Right atrium auricular region (tissue), 2 donors: ENCODE measurements around the gene GABRB3. TPM values are rescaled to one million over a fixed set of nuclear protein-coding genes. Genes with fewer than 3 reads are reported as not detected.

Experiments
- DNase-seq: peaks from one replicate; pipeline ENCODE4 v3.0.0-alpha.2; 2019; ENCODE audit warnings: low spot score
- H3K27ac ChIP-seq, 2 donors: fragments of 200-600 bp; sonication (generic); 1 replicate in 1 of 2; 2 replicates in 1 of 2; pipeline ENCODE4 v1.5.1; 2016 to 2019
- H3K27me3 ChIP-seq, 2 donors: fragments of 200-600 bp; sonication (generic); one replicate each; pipeline versions ENCODE4 v1.5.1 to v1.6.0; 2017 to 2019
- H3K36me3 ChIP-seq: fragments of 200-600 bp; sonication (generic); one replicate; pipeline ENCODE4 v1.5.1; 2016
- H3K4me1 ChIP-seq, 2 donors: fragments of 200-600 bp; sonication (generic); one replicate each; pipeline versions ENCODE4 v1.5.1 to v1.6.0; 2017 to 2019
- H3K4me3 ChIP-seq, 2 donors: fragments of 200-600 bp; sonication (generic); 1 replicate in 1 of 2; 2 replicates in 1 of 2; pipeline ENCODE4 v1.5.1; 2017 to 2019; ENCODE audit warnings: mild to moderate bottlenecking in 1 of 2, moderate library complexity in 1 of 2
- H3K9me3 ChIP-seq, 2 donors: fragments of 200-600 bp; sonication (generic); one replicate each; pipeline ENCODE4 v1.5.1; 2019
- CTCF ChIP-seq, 2 donors: fragments of 200-600 bp; sonication (generic); IDR thresholded peaks; one replicate each; pipeline ENCODE4 v1.5.1; 2019; ENCODE audit warnings: antibody characterized with exemption in 2 of 2
- total RNA-seq, 2 donors: library from RNA; depleted of rRNA; stranded (reverse); fragments of >200 nt; gene quantifications; one replicate each; pipeline ENCODE4 v1.1.0, GENCODE V29; 2016

GABRB3 gene
- total RNA-seq, 2 donors from 2014 or later = 12.9 to 20.9 TPM

DNA sequence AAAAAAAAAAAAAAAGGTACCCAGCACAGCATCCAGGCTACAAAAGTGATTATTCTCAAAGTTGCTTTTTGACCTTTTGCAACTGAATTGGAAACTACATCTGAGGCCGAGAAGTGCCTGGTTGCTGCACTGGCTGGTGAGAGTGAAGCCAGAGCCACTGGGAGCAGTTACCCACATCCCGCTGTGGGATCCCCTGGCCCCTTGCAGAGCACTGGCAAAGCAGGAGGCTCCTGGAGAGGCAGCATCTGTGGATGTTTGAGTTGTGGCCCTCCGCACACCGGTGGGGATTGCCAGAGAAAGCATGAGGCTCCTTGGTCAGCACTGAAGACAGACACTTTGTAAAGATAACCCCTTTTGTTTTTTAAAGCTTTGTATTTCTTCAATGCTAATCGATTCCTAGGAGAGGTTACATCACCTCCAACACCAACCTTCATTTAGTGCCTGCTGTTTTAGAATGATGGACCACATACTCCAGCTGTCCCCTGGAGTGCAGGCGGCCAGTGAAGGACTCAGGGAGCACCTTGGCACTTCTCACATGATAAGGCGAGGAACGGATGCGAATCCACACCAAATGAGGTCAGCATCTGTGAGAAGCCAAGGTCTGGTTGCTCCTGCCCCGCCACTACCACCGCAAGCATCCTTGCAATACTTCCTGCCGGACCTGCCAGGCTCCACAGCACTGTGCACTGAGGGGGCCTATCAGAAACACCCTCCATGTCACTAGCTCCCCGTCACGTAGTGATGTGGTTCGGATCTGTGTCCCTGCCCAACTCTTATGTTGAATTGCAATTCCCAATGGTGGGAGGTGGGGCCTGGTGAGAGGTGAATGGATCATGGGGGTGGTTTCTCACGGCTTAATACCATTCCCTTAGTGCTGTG lies 256.5 kb downstream of the GABRB3 start:
- no peaks in the 10 kb centered on the region for H3K36me3 ChIP-seq
- no peak overlapping the region for H3K27ac ChIP-seq
- no peaks in the 10 kb centered on the region for H3K9me3 ChIP-seq
- no peak for TF ChIP-seq CTCF (IDR thresholded peaks at IDR 0.05)
- DNase-seq = no peak
- no peak overlapping the region for H3K4me3 ChIP-seq
- no peaks in the 10 kb centered on the region for H3K27me3 ChIP-seq
- H3K4me1 ChIP-seq = no peaks in the 10 kb centered on the region

DNA sequence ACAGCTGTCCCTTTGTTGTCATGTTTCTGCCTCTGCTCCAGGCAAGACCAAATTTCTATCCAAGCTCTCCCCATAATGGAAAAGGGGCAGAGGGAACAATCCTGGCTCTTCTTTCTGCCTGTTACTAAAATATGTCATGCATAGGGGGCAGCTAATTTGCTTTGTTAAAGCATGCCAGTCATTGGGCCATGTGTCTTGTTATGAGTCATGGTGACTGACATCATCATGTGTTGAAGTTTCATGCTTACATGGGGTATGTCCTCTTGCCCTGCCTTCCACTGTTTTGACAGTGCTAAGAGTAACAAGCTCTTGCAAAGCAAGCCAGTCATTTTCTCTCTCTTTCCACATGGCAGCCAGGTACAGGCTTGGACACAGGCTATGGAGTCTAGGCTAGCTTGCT lies 268.9 kb downstream of the GABRB3 start:
- TF ChIP-seq CTCF (IDR thresholded peaks at IDR 0.05) = no peak
- no peaks in the 10 kb centered on the region for H3K27me3 ChIP-seq
- no peak overlapping the region for H3K27ac ChIP-seq
- no peak overlapping the region for H3K4me3 ChIP-seq
- H3K9me3 ChIP-seq = no peaks in the 10 kb centered on the region
- no peaks in the 10 kb centered on the region for H3K4me1 ChIP-seq
- no peaks in the 10 kb centered on the region for H3K36me3 ChIP-seq
- DNase-seq = no peak

Other genes starting within 250 kb of the GABRB3 start
- under 1 TPM; 0.59 to 0.78 TPM for gene GABRA5, start 94.0 kb upstream of the GABRB3 start, total RNA-seq
- not detected for gene GABRG3, start 198.1 kb upstream of the GABRB3 start, total RNA-seq